ENCODE results near the gene PDZRN4.
"Not testable (repeated sequence)": the region's sequence is repeated elsewhere in the genome, so short reads cannot be mapped to it uniquely, and the experiment has no call there.

Gene PDZRN4

DNA sequence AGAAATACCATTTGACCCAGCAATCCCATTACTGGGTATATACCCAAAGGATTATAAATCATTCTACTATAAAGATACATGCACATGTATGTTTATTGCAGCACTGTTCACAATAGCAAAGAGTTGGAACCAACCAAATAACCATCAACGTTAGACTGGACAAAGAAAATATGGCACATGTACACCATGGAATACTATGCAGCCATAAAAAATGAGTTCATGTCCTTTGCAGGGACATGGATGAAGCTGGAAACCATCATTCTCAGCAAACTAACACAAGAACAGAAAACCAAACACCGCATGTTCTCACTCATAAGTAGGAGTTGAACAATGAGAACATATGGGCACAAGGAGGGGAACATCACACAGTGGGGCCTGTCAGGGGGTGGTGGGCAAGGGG lies 97.3 kb downstream of the PDZRN4 start:
- DNase-seq (ENCODE audit: low spot score), result not testable (repeated sequence)

DNA sequence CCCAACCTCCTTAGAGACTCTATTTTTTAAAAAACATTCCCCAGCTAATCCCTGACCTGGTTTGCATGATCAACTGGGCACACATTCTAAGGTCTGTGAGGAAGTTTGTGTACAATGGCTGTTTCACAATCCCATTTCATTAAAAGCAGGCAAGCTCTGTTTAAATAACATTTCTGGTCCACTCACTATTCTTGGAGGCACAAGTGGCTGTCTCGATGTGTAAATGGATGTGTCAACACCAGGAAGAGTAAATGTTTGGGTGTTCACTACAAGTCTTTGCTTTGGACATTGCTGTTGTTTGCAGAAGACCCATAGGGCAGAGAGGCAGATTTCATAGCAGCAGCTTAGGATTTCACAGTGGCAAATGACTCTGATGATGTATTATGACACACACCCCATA lies 98.3 kb downstream of the PDZRN4 start:
- no peak for DNase-seq (ENCODE audit: low spot score)

DNA sequence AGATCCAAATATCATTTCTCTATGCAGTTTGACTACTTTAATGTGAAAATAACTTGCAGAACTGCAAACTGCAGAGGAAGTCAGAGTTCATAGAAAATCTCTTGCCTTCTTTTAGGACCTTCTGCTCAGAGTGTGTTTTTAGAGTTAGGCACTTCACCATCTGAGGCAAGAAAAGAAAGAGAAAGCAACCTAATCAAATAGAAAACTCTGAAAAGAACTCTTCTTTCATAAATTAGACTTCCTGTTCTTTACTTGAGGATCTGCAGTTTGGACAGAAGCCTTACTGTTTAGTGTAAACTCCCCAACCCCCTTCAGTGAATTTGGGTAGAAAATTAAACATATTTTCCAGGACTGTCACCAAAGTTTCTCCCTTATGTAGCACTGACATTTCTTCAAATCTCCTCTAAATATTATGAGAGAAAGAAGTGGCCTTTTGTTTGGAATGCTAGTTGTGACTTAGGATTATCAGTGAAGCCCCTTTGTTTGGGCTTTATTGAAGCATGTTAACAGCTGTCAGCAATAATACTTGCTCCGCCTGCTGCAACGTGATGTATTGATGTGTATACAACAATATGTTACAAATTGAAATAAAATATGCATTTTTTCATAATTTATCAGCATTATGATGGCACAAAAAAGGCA lies 99.5 kb downstream of the PDZRN4 start:
- no peak for DNase-seq (ENCODE audit: low spot score)

DNA sequence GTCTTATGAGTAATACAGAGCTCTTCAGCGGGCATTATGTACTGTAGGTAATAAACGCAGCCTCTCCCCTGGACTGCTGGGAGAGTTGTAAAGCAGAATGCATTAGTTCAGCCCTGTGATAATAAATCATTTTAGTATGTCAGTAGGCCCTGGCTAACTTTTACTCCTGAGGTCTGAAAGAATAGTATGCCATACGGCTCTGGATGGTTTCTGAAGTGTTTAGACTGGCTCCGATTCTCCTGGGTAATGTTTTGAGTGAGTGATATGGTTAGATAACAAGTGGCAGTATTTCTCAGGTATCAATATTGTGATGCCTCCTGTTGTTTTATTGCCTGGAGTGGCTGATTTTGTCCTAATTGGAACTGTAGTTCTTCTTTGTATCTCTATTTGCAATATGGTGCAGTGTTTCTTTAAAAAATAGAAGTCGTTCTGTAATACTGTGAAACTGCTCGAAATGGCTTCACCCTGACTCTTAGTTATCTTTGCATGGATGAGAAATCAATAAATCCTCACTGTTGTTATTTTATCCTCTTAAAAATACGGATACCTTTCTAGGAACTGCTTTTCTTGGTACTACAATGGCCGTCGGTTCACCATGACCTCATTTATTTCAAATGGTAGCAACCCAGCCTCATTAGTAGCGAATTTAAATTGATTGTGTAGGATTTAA lies 100.2 kb downstream of the PDZRN4 start:
- DNase-seq (ENCODE audit: low spot score), result no peak

DNA sequence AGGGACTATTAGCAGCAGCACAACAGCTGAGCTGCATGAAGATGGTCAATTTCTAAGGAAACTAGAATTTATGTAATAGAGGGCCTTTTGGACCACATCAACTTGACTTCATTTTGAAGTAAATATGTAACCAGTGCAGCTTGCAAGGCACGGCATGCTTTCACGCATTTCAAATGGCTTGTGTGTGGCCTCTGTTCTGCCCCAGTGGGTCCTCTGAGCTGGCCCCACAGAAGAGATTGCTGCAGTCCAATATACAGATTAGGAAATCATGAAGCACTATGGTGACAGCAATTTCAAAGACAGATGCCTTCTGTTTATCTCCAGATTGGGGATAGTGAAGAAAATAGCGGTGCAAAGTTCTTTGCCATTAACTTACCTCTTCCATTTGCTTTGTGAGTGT lies 101.4 kb downstream of the PDZRN4 start:
- DNase-seq (ENCODE audit: low spot score), result no peak

GRCh38 chr12:41293011-41293410 lies 104.9 kb downstream of the PDZRN4 start:
- DNase-seq (ENCODE audit: low spot score), result no peak

DNA sequence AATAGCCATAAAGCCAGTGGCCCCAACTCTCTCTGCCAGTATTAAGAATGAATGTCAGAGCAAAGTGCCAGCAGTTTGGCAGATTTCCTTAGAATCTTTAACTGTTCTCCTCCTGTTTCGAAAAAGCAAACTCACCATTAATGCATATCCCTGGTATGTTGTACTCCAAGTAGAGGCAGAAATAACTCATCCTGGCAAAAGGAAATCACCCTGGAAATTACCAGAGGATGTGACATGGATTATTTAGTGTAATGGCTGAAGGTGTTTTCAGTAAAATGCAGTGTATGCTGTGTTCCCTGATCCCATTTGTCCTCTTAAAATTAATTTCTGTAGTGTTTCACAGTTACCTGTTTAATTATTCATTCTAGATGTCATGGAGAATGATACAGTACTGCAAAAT lies 105.3 kb downstream of the PDZRN4 start:
- DNase-seq (ENCODE audit: low spot score), result no peak

- DNase-seq (ENCODE audit: low spot score), result no peak
Measured at GRCh38 chr12:41302979-41303403, 114.9 kb downstream of the PDZRN4 start.

DNA sequence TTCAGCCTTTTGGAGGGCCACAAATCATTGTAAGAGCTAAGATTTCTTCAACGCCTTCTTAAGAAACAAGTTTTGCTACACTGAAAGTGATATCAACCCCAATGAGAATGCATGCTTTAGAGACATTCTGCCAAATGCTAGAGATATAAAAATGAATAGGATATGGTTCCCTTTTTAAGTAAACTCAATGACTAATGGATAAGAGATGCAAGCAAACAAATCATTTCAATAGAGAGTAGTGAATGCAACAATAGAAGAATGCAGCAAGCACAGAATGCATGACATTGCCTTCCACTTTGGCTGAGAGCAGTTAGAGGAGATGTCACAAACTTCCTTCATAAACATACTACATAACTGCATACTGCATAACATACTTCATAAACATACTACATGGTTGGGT lies 116.4 kb downstream of the PDZRN4 start:
- no peak for DNase-seq (ENCODE audit: low spot score)

DNA sequence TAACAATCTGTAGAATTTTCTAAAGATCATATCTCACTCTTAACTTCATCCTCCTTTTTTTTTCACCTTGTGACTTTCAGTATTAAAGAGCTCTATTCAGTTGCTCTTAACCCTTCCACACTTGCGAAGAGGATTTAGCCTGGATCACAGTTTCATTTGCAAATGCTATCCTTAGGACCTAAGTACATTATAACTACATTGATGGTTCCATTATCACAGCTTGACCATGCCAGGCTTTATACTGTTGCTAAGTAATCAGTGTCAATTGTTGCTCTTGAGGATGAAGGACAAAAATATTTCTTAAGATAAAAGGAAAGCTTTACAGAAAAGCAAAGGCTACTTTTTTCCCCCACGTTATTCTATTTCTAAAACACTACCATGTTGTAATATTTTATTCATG lies 122.2 kb downstream of the PDZRN4 start:
- DNase-seq (ENCODE audit: low spot score), result no peak

DNA sequence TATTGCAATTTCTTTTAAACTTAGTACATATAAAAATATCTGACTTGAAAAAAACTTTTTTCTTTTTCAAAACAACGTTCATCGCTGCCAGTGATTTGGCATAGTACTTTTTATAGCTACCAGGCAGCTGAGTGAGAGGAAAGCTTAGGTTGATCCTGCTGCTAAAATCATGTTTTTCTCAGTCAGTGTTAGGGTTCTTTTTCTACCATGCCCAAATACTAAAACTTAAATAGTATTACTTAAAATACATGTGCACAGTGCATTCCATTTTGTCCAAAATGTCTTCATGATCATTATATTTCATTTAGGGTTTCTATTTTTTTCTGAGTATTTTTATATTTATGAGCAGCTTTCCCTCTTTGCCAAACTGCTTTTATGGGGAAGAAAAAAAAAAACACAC lies 123.8 kb downstream of the PDZRN4 start:
- DNase-seq (ENCODE audit: low spot score), result no peak

DNA sequence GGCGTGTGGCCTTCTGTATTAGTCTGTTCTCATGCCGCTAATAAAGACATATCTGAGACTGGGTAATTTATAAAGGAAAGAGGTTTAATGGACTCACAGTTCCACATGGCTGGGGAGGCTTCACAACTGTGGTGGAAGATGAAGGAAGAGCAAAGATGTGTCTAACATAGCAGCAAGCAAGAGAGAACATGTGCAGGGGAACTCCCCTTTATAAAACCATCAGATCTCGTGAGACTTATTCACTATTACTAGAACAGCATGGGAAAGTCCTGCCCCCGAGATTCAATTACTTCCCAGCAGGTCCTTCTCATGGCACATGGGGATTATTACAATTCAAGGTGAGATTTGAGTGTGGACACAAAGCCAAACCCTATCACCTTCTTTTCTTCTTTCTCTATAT lies 124.3 kb downstream of the PDZRN4 start:
- not testable (repeated sequence) for DNase-seq (ENCODE audit: low spot score)

DNA sequence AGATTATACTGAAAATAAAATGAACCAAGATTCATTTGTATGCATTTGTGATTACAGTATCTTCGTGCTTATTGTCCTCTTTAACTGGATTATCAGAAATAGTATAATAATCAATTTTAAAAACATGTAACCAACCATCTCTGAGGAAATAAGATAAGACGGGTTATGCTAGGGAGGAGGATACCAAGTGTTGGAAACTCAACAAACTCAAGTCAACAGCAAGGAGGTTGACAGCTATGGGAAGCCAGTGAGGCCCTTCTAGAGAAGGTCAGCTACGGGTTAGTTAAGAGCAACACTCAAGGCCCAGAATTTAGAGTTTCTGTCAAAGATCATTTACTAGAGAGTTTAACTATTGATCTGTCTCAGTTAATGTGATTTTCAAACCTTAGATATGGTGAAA lies 137.2 kb downstream of the PDZRN4 start:
- DNase-seq (ENCODE audit: low spot score), result no peak

- no peak for DNase-seq (ENCODE audit: low spot score)
Measured at GRCh38 chr12:41327096-41327895, 139.2 kb downstream of the PDZRN4 start.

GRCh38 chr12:41333974-41334373 lies 145.9 kb downstream of the PDZRN4 start:
- no peak for DNase-seq (ENCODE audit: low spot score)

- no peak for DNase-seq (ENCODE audit: low spot score)
Measured at GRCh38 chr12:41334390-41334789, 146.3 kb downstream of the PDZRN4 start.

GRCh38 chr12:41336041-41336549 lies 148.0 kb downstream of the PDZRN4 start:
- no peak for DNase-seq (ENCODE audit: low spot score)

- DNase-seq (ENCODE audit: low spot score), result no peak
Measured at GRCh38 chr12:41339784-41340183, 151.7 kb downstream of the PDZRN4 start.

DNA sequence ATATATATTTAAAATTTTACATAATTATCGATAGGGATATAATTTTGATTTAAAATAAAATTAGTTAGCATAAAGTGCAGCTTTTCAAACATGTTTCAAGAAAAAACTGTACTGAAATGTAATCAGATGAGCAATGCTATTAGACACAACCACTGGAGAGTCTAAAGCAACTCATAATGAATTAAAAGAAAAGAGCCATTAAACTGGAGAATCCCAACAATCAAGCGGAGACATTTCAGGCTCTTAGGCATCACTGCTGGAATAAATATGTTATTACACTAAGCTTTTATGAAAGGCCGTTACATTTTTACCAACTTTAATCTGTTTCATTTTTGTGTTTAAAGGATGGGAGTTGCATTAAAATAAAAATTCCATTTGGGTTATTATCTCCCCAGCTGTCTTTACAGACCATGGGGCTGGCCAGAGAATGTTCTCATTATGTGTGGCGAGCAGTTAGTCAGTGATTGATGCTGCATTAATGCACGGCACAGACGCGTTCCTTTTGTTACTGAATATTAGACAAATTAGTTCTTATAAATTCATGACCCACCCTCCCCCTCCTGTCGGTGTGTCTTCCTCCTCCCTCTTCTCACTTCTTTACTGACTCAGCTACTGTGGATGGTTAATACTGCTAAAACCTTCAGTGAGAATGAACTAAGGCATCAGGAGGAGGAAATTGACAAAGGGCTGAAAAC lies 156.8 kb downstream of the PDZRN4 start:
- DNase-seq (ENCODE audit: low spot score), result no peak

GRCh38 chr12:41348198-41348597 lies 160.1 kb downstream of the PDZRN4 start:
- DNase-seq (ENCODE audit: low spot score), result no peak

GRCh38 chr12:41356181-41356580 lies 168.1 kb downstream of the PDZRN4 start:
- DNase-seq (ENCODE audit: low spot score), result no peak

DNA sequence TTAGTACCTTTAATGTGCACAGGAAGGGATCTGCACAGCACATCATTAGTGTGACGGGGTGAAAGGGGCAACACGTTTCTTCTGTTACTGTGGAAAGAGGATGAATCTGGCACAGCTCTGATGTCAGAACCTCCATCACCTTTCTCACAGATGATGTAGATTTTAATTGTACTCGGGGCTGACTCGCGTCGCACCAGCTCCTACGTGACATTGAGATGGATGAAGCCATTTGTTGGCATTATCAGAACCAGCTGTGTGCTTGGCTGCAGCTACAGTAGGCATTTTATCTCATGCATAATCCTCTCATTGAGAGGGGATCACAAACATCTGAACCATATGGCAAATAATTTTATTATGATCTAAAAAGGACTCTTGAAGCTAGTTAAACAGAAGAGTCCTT lies 173.6 kb downstream of the PDZRN4 start:
- no peak for DNase-seq (ENCODE audit: low spot score)

Data from NAMALWA (cell line).